ENCODE results near the gene ARHGEF28. TPM values are rescaled to one million over a fixed set of nuclear protein-coding genes. Genes with fewer than 3 reads are reported as not detected.

ARHGEF28 gene
- total RNA-seq, 1 experiment from 2014 or later = 1.7 TPM

- no peak for DNase-seq (ENCODE audit: low spot score)
Observed at GRCh38 chr5:73693573-73694061, 67.6 kb downstream of the ARHGEF28 start.

GRCh38 chr5:73694089-73694488 is 68.1 kb downstream of the ARHGEF28 start:
- no peak for DNase-seq (ENCODE audit: low spot score)

DNA sequence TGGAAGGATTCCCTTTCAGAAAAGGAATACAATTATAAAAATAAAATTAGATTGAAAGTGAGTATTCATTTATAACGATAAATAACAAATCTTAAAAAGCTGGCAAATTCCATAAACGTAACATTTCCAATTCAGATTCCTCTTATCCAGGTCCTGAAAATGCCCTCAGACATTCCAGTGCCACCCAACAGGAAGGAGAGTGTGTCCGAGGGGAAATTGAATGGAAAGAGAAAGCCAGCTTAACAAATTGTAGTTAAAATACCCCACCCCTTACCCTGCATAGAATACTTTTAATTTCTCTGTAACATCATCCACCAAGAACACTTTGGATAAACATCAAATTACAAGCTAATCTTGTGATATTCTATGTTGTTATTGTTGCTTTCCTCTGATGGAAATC is 72.0 kb downstream of the ARHGEF28 start:
- no peak for DNase-seq (ENCODE audit: low spot score)

DNA sequence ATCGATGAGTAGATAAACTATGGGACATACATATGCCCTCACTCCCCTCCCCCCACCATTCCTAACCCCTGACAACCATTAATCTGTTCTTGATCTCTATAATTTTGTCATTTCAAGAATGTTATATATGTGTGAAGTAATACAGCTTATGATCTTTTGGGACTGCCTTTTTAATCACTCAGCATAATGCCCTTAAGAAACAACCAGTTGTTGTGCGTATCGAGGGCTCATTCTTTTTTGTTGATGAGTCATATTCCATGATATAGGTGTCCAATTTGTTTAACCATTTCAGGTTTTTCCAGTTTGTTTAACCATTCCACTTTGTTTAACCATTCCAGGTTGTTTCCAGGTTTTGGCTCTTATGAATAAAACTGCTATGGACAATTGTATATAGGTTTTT is 75.6 kb downstream of the ARHGEF28 start:
- no peak for DNase-seq (ENCODE audit: low spot score)

GRCh38 chr5:73702534-73702933 is 76.5 kb downstream of the ARHGEF28 start:
- DNase-seq (ENCODE audit: low spot score) = no peak

GRCh38 chr5:73702951-73703350 is 77.0 kb downstream of the ARHGEF28 start:
- no peak for DNase-seq (ENCODE audit: low spot score)

GRCh38 chr5:73705364-73705763 is 79.4 kb downstream of the ARHGEF28 start:
- no peak for DNase-seq (ENCODE audit: low spot score)

DNA sequence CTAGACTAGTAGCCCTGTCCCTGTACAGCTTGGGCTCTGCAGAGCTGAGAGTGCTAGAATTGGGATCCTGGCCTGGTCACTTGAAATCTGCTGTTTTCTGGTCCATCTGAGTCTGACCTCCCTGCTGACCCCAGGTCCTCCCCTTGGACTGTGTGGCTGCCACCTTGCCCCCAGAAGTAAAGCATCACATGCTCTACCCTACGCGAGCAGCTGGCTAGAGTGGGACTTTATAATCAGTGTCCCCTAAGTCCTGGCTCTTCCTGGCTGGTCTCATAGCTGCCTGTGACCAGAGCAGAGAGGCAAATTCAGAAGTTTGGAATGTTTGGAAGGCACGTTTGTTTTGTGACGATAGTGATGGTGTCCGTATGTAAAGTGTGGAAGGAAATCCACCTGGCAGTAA is 81.0 kb downstream of the ARHGEF28 start:
- no peak for DNase-seq (ENCODE audit: low spot score)

DNA sequence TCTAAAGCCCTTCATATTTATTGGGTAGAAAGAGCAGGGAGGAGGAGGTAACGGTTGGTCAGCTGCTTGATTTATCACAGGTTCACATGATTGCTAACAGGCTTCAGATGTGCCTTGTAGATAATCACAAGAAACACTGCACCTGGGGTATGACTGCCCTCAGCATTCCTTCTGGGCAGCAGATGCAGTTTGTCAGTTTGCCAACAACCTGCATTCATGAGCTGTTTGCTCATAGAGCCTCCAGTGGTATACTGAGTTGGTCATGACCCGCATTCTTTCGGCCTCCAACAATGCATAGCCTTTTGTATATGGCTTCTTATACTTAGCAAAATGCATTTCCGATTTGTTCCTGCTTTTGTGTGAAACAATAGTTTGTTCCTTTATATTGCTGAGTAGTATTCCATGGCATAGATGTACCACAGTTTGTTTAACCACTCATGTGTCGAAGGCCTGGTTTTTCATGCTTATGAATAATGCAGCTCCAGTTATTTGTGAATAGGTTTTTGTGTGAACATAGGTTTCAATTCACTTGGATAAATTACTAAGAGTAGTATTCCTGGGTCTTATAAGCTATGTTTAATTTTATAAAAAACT is 83.6 kb downstream of the ARHGEF28 start:
- no peak for DNase-seq (ENCODE audit: low spot score)

DNA sequence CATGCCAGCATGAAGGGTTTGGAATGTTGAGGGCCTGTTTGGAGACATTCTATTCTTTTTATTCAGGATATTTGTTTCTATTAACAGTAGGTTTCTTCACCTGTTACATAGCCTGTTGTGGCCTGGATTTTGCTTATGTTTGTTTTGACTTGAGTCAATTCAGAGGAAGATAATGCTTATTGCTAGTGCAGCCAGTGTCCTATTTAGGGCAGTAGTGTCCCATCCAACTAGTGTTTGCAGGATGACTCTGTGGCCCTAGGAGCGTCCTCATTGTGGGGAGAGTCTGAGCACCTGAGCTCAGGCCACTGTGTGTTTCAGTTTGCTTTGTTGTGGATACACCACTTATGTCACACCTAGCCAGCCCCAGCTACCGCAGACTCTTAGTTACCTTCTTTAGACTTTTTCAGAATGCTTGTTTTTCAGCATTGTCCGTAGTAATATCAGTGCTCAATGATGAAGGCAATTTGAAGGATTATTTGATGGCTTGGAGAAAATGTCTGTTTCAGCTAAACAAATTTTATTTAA is 90.3 kb downstream of the ARHGEF28 start:
- no peak for DNase-seq (ENCODE audit: low spot score)

DNA sequence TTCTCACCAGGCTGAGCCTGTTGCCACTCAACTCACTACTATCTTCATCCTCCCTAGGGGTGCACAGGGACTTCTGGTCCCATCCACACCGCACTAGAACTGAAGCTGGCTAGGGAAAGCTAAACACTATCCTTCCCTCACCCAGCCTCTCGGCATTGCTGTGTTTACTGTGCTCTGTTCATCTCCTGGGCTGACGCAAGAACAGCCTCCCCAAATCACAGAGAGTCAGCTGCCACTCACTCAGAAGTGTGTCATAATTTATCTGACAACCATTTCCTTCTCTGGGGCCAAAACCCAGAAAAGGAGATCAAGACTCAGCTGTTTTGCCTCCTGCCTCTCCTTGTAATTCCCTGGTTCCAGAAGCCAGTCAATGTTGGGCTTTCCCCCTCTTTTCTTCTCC is 92.8 kb downstream of the ARHGEF28 start:
- DNase-seq (ENCODE audit: low spot score) = no peak

DNA sequence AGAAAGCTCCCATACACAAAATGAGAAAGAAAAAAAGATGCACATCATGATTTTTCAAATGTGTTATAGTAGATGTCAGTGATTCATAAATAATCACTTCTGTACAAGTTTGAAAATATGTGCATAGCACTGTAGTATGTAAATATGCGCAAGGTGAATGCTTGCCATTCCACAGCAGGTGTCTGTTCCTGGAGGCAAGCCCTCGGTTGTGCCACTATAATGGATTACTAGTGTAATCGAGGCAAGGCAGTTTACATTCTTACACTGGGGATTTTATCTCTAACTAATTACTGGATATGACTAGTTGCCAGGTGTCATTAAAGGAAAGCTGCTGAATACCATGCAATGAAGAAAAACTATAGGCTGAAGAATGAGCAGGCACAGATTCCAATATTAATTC is 93.6 kb downstream of the ARHGEF28 start:
- no peak for DNase-seq (ENCODE audit: low spot score)

- no peak for DNase-seq (ENCODE audit: low spot score)
Observed at GRCh38 chr5:73722231-73722630, 96.2 kb downstream of the ARHGEF28 start.

- DNase-seq (ENCODE audit: low spot score) = no peak
Observed at GRCh38 chr5:73726071-73726470, 100.1 kb downstream of the ARHGEF28 start.

DNA sequence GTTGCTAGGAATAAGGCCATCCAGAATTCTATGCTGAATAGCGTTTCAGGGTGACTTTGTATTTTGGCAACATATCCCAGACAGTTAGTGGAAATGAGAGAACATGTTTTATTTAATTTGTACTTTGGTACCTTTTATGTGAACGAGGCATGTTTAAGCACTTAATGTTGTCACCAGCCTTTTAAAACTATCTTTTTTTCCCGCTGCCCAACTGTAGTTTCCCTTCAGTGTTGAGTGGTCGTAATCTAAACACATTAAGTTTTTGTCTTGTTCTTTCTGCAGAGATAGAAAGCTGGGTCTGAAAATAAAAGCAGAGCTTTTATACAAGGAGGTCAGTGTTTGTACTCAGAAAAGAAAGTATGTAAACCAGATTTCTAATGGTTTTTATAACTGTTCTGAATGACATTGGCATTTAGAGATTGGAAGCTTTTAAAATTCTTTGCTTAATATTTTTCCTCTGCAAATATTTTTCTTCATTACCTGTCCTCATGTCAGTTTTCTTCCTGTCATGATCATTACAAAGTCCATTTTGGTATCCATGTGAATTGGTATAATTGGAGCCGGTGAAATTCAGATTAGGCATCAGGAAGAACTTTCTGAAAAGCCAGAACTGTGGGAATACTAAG is 100.7 kb downstream of the ARHGEF28 start:
- no peak for DNase-seq (ENCODE audit: low spot score)

- no peak for DNase-seq (ENCODE audit: low spot score)
Observed at GRCh38 chr5:73727470-73727869, 101.5 kb downstream of the ARHGEF28 start.

DNA sequence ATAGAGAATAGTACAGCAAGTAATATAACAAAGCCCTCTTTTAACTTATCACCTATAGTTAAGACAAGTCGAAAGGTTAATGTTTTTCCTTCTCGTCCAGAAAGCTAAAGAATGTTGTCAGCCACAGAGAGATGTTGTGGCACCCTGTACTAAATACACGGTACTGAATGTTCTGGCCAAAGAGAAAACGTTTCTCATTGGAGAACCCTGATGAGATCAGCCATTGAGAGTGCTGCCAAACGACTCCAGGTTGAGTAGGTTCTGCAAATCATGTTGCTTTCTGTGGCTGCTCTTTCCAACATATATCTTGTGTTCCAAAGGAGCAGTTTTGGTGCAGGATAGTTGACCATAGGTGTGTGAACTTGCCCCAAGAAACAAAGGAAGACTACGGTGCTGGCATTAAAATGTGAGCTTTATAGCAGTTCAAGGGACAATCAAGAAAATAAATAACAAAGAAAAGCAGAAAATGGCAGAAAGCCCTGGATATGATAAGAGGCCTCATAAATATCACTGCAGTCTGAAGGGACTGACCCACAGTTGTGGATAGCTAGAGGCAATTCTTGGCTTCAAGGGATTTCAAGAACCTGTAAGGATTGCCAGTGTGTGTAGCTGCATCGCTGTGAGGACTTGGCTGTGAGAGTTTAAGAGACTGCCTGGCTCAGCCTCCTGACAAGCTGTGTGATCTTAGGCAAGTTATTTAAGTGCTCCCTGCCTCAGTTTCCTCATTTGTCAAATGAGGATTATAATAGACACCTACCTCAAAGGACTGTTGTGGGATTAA is 102.7 kb downstream of the ARHGEF28 start:
- no peak for DNase-seq (ENCODE audit: low spot score)

DNA sequence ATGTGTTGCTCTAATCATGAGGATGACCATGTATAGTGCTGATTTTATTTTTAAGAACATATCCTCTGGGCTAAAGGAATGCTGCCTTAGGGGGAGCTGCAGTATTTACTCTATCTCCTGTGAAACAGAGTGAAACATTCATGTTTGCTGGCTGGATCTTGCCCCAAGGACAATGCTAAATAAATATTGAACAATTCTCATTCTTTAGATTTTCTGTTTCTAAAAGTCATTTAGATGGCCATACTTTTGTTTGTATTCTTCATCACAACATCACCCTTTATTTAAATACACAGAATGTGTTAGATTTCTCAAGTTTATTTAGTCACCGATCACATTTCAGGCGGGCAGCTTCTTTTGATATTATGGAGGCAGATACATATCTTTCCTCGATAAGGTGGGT is 103.3 kb downstream of the ARHGEF28 start:
- DNase-seq (ENCODE audit: low spot score) = no peak

DNA sequence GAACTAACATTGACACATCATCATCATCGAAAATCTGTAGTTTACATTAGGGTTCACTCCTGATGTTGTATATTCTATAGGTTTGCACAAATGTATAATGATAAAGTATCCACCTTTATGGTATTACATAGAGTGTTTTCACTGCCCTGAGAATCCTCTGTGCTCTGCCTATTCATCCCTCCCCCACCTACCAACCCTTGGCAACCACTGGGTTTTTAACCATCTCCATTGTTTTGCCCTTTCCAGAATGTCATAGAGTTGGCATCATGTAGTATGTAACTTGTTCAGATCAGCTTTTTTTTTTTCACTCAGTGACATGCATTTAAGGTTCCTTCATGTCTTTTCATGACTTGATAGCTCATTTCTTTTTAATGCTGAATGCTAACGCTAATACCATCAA is 106.0 kb downstream of the ARHGEF28 start:
- DNase-seq (ENCODE audit: low spot score) = no peak

GRCh38 chr5:73733219-73733618 is 107.2 kb downstream of the ARHGEF28 start:
- DNase-seq (ENCODE audit: low spot score) = no peak

DNA sequence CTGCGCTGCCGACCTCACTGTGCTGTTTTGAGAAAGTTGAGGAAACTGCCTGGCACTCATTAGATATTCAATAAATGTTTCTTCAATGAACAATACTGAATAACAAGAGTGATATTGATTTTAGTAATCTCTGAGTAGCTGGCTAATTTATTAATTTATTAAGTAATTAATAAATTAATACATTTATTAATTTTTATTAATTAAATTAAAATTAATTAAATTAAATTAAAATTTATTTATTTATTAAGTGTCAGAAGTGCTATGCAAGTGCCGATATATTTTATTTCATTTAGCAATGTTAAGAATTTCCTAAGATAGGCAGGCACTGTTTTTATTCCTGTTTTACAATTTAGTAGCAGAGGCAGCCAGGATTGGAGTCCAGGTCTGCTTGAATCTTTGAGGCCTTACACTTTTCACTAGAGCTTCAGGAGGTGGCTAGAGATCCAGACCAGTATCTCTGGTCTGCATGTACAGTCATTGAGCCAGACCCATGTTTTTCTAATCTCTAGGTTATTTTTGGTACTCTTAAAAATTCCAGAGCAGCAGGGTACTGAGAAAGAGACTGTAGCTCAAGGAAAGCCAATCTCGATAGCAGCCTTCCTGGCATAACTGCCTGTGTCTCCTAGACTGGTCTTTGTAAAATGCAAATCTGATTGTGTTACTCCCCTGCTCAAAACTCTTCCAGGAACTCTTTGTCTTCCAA is 109.2 kb downstream of the ARHGEF28 start:
- no peak for DNase-seq (ENCODE audit: low spot score)

GRCh38 chr5:73739650-73740049 is 113.7 kb downstream of the ARHGEF28 start:
- DNase-seq (ENCODE audit: low spot score) = no peak
